H1 (cell line): ENCODE measurements around the gene TCIRG1. TPM values are rescaled to one million over a fixed set of nuclear protein-coding genes. Genes with fewer than 3 reads are reported as not detected.

Experiments used
- CTCF ChIA-PET: fragments of 300-600 bp; sonication (Branson Sonifier 250); formaldehyde crosslinking; loops from one replicate; lab custom pipeline; 2021; ENCODE audit not compliant: partially characterized antibody; lab: Charles Lee
- POLR2A ChIA-PET: fragments of 300-600 bp; sonication (Branson Sonifier 250); formaldehyde crosslinking; loops from one replicate; lab custom pipeline; 2021; ENCODE audit warnings: inconsistent platforms; ENCODE audit not compliant: partially characterized antibody; lab: Charles Lee
- DNase-seq, 2 experiments: peaks; one replicate each; pipeline versions ENCODE4 v3.0.0 to v3.0.0-alpha.2; 2010 to 2022; ENCODE audit warnings: low spot score in 2 of 2, low read depth in 1 of 2, mixed read lengths in 1 of 2
- FAIRE-seq: peaks from 2 replicates; lab custom pipeline; 2011; peaks lifted over from hg19 to GRCh38; lab: Jason Lieb, UNC
- H2AFZ ChIP-seq: 2 replicates; pipeline ENCODE4 v1.8.1; 2012; ENCODE audit warnings: low read length, inconsistent platforms
- H2AK5ac ChIP-seq: 2 replicates; pipeline ENCODE4 v1.6.1; 2013; ENCODE audit warnings: low read depth, low read length
- H2BK120ac ChIP-seq: replicated peaks from 2 replicates; pipeline ENCODE3; 2013; ENCODE audit warnings: low read depth, low read length, inconsistent platforms
- H2BK12ac ChIP-seq: 2 replicates; pipeline ENCODE4 v1.6.1; 2013; ENCODE audit warnings: low read depth, low read length
- H2BK15ac ChIP-seq: 2 replicates; pipeline ENCODE4 v1.6.1; 2013; ENCODE audit warnings: low read length
- H2BK20ac ChIP-seq: 2 replicates; pipeline ENCODE4 v1.6.1; 2013; ENCODE audit warnings: low read length
- H2BK5ac ChIP-seq: 2 replicates; pipeline ENCODE4 v1.6.1; 2013; ENCODE audit warnings: low read depth, low read length
- H3K14ac ChIP-seq: 2 replicates; pipeline ENCODE4 v1.6.1; 2013; ENCODE audit warnings: inconsistent platforms; ENCODE audit not compliant: insufficient read length
- H3K18ac ChIP-seq: 2 replicates; pipeline ENCODE4 v1.6.1; 2013; ENCODE audit warnings: low read length; ENCODE audit errors: extremely low read depth
- H3K23ac ChIP-seq: 2 replicates; pipeline ENCODE4 v1.6.1; 2013; ENCODE audit warnings: inconsistent platforms; ENCODE audit not compliant: insufficient read length
- H3K23me2 ChIP-seq: 2 replicates; pipeline ENCODE4 v1.6.1; 2013; ENCODE audit warnings: low read depth, low read length
- H3K27ac ChIP-seq: 2 replicates; pipeline ENCODE4 v1.6.1; 2011; ENCODE audit warnings: low read depth, low read length, inconsistent platforms
- H3K27me3 ChIP-seq, 4 experiments: replicated peaks in 1 of 4; 1 replicate in 1 of 4; 2 replicates in 3 of 4; pipeline versions ENCODE4 v1.6.1 to v1.8.1; 2011 to 2013; ENCODE audit warnings: low read length in 3 of 4, mild to moderate bottlenecking in 3 of 4, inconsistent platforms in 2 of 4, mixed read lengths in 2 of 4, moderate library complexity in 1 of 4; ENCODE audit not compliant: control insufficient read depth in 3 of 4, insufficient read depth in 3 of 4; ENCODE audit errors: extremely low read depth in 1 of 4
- H3K36me3 ChIP-seq, 4 experiments: 2 replicates each; pipeline versions ENCODE4 v1.6.1 to v1.8.1; 2011 to 2013; ENCODE audit warnings: mild to moderate bottlenecking in 4 of 4, low read length in 3 of 4, moderate library complexity in 2 of 4, control low read depth in 1 of 4, inconsistent platforms in 1 of 4; ENCODE audit not compliant: insufficient read depth in 4 of 4, control insufficient read depth in 2 of 4
- H3K4ac ChIP-seq: replicated peaks from 2 replicates; pipeline ENCODE3; 2013; ENCODE audit warnings: low read length, low read depth, mixed read lengths, inconsistent platforms; ENCODE audit not compliant: insufficient read length
- H3K4me1 ChIP-seq, 4 experiments: replicated peaks in 1 of 4; 1 replicate in 1 of 4; 2 replicates in 3 of 4; pipeline versions ENCODE4 v1.6.1 to v1.8.1; 2011 to 2013; ENCODE audit warnings: low read length in 3 of 4, inconsistent platforms in 2 of 4, mixed read lengths in 1 of 4; ENCODE audit not compliant: insufficient read depth in 4 of 4, control insufficient read depth in 3 of 4
- H3K4me2 ChIP-seq, 2 experiments: 2 replicates each; pipeline versions ENCODE4 v1.6.1 to v1.8.1; 2011 to 2013; ENCODE audit warnings: low read depth in 2 of 2, low read length in 2 of 2, control low read depth in 1 of 2, inconsistent platforms in 1 of 2, mild to moderate bottlenecking in 1 of 2; ENCODE audit not compliant: insufficient read depth in 1 of 2
- H3K4me3 ChIP-seq, 4 experiments: fragments of 200-600, 300-600 bp in 1 of 4; sonication (generic), shearing (Covaris generic), sonication (Bioruptor Twin) in 1 of 4; 2 replicates each; pipeline versions ENCODE4 v1.5.1 to v1.8.1; 2011 to 2016; ENCODE audit warnings: low read length in 4 of 4, low read depth in 3 of 4, control low read depth in 2 of 4, inconsistent platforms in 2 of 4, mild to moderate bottlenecking in 2 of 4, mixed read lengths in 1 of 4, moderate library complexity in 1 of 4; ENCODE audit not compliant: insufficient read depth in 2 of 4; ENCODE audit errors: extremely low read depth in 1 of 4
- H3K56ac ChIP-seq: replicated peaks from 2 replicates; pipeline ENCODE3; 2013; ENCODE audit warnings: low read depth, mild to moderate bottlenecking, mixed read lengths, low read length, inconsistent platforms; ENCODE audit not compliant: insufficient read length
- H3K79me1 ChIP-seq: 2 replicates; pipeline ENCODE4 v1.6.1; 2013; ENCODE audit warnings: low read depth, low read length, control low read depth
- H3K79me2 ChIP-seq, 2 experiments: 2 replicates each; pipeline versions ENCODE4 v1.6.1 to v1.8.1; 2012 to 2013; ENCODE audit warnings: low read length in 2 of 2, mild to moderate bottlenecking in 2 of 2, inconsistent platforms in 1 of 2; ENCODE audit not compliant: insufficient read depth in 2 of 2, control insufficient read depth in 1 of 2
- H3K9ac ChIP-seq, 4 experiments: replicated peaks in 1 of 4; 1 replicate in 1 of 4; 2 replicates in 3 of 4; pipeline versions ENCODE4 v1.6.1 to v1.8.1; 2011 to 2013; ENCODE audit warnings: low read depth in 3 of 4, low read length in 3 of 4, control low read depth in 2 of 4, mild to moderate bottlenecking in 2 of 4, moderate library complexity in 2 of 4, inconsistent platforms in 1 of 4; ENCODE audit errors: extremely low read depth in 1 of 4
- H3K9me3 ChIP-seq, 2 experiments: 2 replicates each; pipeline versions ENCODE4 v1.6.1 to v1.8.1; 2012 to 2013; ENCODE audit warnings: mild to moderate bottlenecking in 2 of 2, moderate library complexity in 2 of 2, control low read depth in 1 of 2, inconsistent platforms in 1 of 2, low read depth in 1 of 2, low read length in 1 of 2, mixed read lengths in 1 of 2; ENCODE audit not compliant: insufficient read depth in 2 of 2
- H4K20me1 ChIP-seq, 2 experiments: replicated peaks in 1 of 2; 2 replicates each; pipeline versions ENCODE3 to v1.8.1; 2011 to 2013; ENCODE audit warnings: inconsistent platforms in 2 of 2, low read length in 2 of 2, mild to moderate bottlenecking in 1 of 2; ENCODE audit not compliant: insufficient read depth in 2 of 2, control insufficient read depth in 1 of 2
- H4K5ac ChIP-seq: 2 replicates; pipeline ENCODE4 v1.6.1; 2013; ENCODE audit warnings: low read length, low read depth, mixed read lengths, inconsistent platforms; ENCODE audit not compliant: insufficient read length
- H4K8ac ChIP-seq: 2 replicates; pipeline ENCODE4 v1.8.0; 2013; ENCODE audit warnings: mild to moderate bottlenecking, moderate library complexity, low read length, inconsistent platforms; ENCODE audit not compliant: insufficient read depth; ENCODE audit errors: extremely low read depth
- H4K91ac ChIP-seq: replicated peaks from 2 replicates; pipeline ENCODE3; 2013; ENCODE audit warnings: low read length, mixed read lengths, inconsistent platforms; ENCODE audit not compliant: insufficient read length
- ASH2L ChIP-seq: fragments of 200-600, 300-600 bp; sonication (generic); IDR thresholded peaks from one replicate; pipeline ENCODE4 v1.7.1; 2017; ENCODE audit warnings: low read length
- BACH1 ChIP-seq: IDR thresholded peaks from 2 replicates; pipeline ENCODE4 v1.6.1; 2012; ENCODE audit warnings: low read length, improper control_type of control experiment
- BCL11A ChIP-seq, 2 experiments: IDR thresholded peaks; one replicate each; pipeline ENCODE4 v1.6.1; 2011; ENCODE audit warnings: low read depth in 2 of 2, low read length in 2 of 2, mild to moderate bottlenecking in 2 of 2
- CBX5 ChIP-seq: fragments of 300-800, 300-1000 bp; sonication (generic); IDR thresholded peaks from 2 replicates; pipeline ENCODE4 v1.7.1; 2016; ENCODE audit warnings: antibody characterized with exemption, low read length, low read depth
- NANOG ChIP-seq: IDR thresholded peaks from 2 replicates; pipeline ENCODE4 v1.6.1; 2011; ENCODE audit warnings: low read length, low read depth, mild to moderate bottlenecking, inconsistent platforms; ENCODE audit not compliant: insufficient read depth, poor library complexity, severe bottlenecking
- POLR2AphosphoS5 ChIP-seq: IDR thresholded peaks from 2 replicates; pipeline ENCODE4 v1.6.1; 2011; ENCODE audit warnings: low read depth, low read length
- SIX5 ChIP-seq: IDR thresholded peaks from 2 replicates; pipeline ENCODE4 v1.6.1; 2011; ENCODE audit warnings: mild to moderate bottlenecking, low read depth, low read length
- TAF7 ChIP-seq: optimal IDR thresholded peaks from 2 replicates; pipeline ENCODE3; 2011; ENCODE audit warnings: low read depth, mild to moderate bottlenecking, inconsistent platforms, low read length, moderate library complexity, borderline replicate concordance
- WGBS, 2 experiments: shearing (Covaris generic) in 1 of 2; methylation state at CpG; one replicate each; pipeline versions ENCODE4 v1.1.6 to v1.1.7; 2013 to 2015; ENCODE audit warnings: low lambda C conversion rate in 2 of 2, mixed read lengths in 2 of 2, inconsistent platforms in 1 of 2, low coverage in 1 of 2, missing lambda C conversion rate in 1 of 2; ENCODE audit not compliant: insufficient replicate concordance in 2 of 2, insufficient coverage in 1 of 2, insufficient read length in 1 of 2; ENCODE audit errors: extremely low coverage in 1 of 2, missing lambda C conversion rate in 1 of 2; 5-methylcytosine and 5-hydroxymethylcytosine counted together
- polyA plus RNA-seq, 7 experiments: library from polyadenylated mRNA; depleted of rRNA in 3 of 7; stranded (reverse) in 5 of 7; unstranded in 2 of 7; fragments of >200 nt in 5 of 7; fragments of 200-250 nt in 2 of 7; gene quantifications; 1 replicate in 5 of 7; 2 replicates in 1 of 7; 4 replicates in 1 of 7; pipeline versions ENCODE4 v1.2.1 to v1.2.3, GENCODE V29; 2011 to 2013; ENCODE audit warnings: missing spikeins in 2 of 7, mixed read lengths in 2 of 7
- total RNA-seq: library from RNA; stranded (reverse); fragmentation: NEBNext Ultra II Directional; extraction: Animal tissue kit (Norgen Biotek cat#: 25700); gene quantifications from 2 replicates; pipeline ENCODE4 v1.2.1, GENCODE V29; 2021
- TF ChIP-seq, protein P1 (sequence below): IDR thresholded peaks from 2 replicates; pipeline ENCODE4 v1.6.1; 2012; ENCODE audit warnings: low read length, inconsistent platforms
- TF ChIP-seq, protein P2 (sequence below): IDR thresholded peaks from 2 replicates; pipeline ENCODE4 v1.6.1; 2011; ENCODE audit warnings: low read length, improper control_type of control experiment

The TCIRG1 gene
- total and polyA plus RNA-seq, 2 of the 8 experiments (the other 6 are each of a cell fraction or from before 2014, with no cell fraction given): 25.3 to 39.6 TPM

DNA sequence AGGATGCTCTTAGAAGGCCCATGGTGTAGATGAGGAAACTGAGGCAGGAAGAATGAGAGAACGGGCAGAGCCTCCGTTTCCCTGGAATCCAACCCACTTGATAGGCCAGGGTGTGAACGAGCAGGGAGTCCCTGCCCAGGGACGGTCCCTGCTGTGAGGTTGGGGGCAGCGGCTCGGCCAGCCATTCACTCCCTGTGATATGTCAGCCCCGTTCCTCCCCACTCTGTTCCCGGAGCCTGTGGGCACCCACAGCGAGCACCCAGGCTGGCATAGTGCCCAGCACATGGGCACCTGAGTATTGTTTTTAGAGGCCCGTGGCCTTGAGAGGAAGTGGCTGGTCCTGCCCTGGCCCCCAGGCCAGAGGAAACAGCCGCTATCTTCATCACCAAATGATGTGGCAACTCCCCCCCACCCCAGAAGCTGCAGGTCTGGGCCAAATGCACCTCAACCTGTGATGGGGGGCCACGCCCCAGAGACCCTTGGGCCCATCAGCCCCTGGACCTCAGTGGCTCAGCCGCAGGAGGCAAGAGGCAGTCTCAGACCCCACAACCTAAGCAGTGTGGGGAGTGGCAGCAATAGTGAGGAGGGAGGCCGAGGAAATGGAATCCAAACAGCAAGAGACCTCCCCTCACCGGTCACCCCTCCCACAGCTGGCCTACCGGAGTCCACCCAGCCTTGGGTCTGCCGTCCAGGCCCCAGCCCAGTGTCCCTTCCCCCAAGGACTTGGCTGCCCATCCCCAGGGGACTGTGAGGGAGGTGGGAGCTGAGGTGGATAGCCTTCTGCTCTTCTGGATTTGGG, 26.6 kb upstream of the TCIRG1 start:
- H2BK15ac ChIP-seq: no peak overlapping the region
- no peak overlapping the region for H2AFZ ChIP-seq
- no peak overlapping the region for H3K9ac ChIP-seq
- no peak overlapping the region for H3K27ac ChIP-seq
- no peak overlapping the region for H2BK12ac ChIP-seq
- H2AK5ac ChIP-seq: no peak overlapping the region
- H4K91ac ChIP-seq: no peak overlapping the region
- H3K4ac ChIP-seq: no peak overlapping the region
- H3K14ac ChIP-seq: no peak overlapping the region
- H2BK120ac ChIP-seq: no peak overlapping the region
- CTCF ChIA-PET: interaction anchor here (1.6 to 4.6 kb wide), 2 partner anchors 8 to 26 kb away, joined by 6 to 40 read pairs; partner anchors contain the start of gene TCIRG1
- no peaks in the 10 kb centered on the region for H3K27me3 ChIP-seq
- no peaks in the 10 kb centered on the region for H3K36me3 ChIP-seq
- no peak overlapping the region for H3K18ac ChIP-seq
- POLR2A ChIA-PET: no interaction called here
- no peak overlapping the region for H2BK20ac ChIP-seq
- no peak overlapping the region for H2BK5ac ChIP-seq
- no peak overlapping the region for H3K4me3 ChIP-seq
- H3K9me3 ChIP-seq: no peaks in the 10 kb centered on the region
- H4K5ac ChIP-seq: no peak overlapping the region
- H3K4me2 ChIP-seq: no peak overlapping the region
- FAIRE-seq (no peak), DNase-seq (no peak)
- H3K4me1 ChIP-seq: peaks cover 0 to 15% (median 12%) of the 10 kb centered on the region in 4 experiments; a peak in 6 of 7 replicates
- no peak overlapping the region for H3K56ac ChIP-seq
- H3K23me2 ChIP-seq: no peaks in the 10 kb centered on the region
- H3K79me2 ChIP-seq: no peaks in the 10 kb centered on the region
- H3K23ac ChIP-seq: no peak overlapping the region
- no peaks in the 10 kb centered on the region for H4K20me1 ChIP-seq
- H3K79me1 ChIP-seq: no peaks in the 10 kb centered on the region
- 88% methylated on average over 17 of the region's 17 CpGs; no CpG with 5 or more reads in 1 of the 2 experiments for WGBS, 2 experiments
- H4K8ac ChIP-seq: no peak overlapping the region; the same call in 1 of the 2 replicates
- TF ChIP-seq, protein P1, sequence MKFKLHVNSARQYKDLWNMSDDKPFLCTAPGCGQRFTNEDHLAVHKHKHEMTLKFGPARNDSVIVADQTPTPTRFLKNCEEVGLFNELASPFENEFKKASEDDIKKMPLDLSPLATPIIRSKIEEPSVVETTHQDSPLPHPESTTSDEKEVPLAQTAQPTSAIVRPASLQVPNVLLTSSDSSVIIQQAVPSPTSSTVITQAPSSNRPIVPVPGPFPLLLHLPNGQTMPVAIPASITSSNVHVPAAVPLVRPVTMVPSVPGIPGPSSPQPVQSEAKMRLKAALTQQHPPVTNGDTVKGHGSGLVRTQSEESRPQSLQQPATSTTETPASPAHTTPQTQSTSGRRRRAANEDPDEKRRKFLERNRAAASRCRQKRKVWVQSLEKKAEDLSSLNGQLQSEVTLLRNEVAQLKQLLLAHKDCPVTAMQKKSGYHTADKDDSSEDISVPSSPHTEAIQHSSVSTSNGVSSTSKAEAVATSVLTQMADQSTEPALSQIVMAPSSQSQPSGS: no peak
- TF ChIP-seq TAF7: no peak
- no peak for TF ChIP-seq SIX5
- TF ChIP-seq NANOG: no peak
- TF ChIP-seq POLR2AphosphoS5: no peak
- TF ChIP-seq CBX5: no peak
- TF ChIP-seq BACH1: no peak
- no peak for TF ChIP-seq BCL11A (IDR thresholded peaks at IDR 0.05; ENCODE audit: low read depth in 2 of 2, low read length in 2 of 2)
- TF ChIP-seq, protein P2, sequence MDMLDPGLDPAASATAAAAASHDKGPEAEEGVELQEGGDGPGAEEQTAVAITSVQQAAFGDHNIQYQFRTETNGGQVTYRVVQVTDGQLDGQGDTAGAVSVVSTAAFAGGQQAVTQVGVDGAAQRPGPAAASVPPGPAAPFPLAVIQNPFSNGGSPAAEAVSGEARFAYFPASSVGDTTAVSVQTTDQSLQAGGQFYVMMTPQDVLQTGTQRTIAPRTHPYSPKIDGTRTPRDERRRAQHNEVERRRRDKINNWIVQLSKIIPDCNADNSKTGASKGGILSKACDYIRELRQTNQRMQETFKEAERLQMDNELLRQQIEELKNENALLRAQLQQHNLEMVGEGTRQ: no peak
- TF ChIP-seq ASH2L: no peak
